Transverse colon (tissue), 4 donors: ENCODE data around the gene ATG12. TPM values are rescaled to one million over a fixed set of nuclear protein-coding genes. Genes with fewer than 3 reads are reported as not detected.

ENCODE experiments used
- DNase-seq: peaks from one replicate; pipeline ENCODE4 v3.0.0-alpha.2; 2019
- H3K27ac ChIP-seq, 4 donors: fragments of 200-600 bp; sonication (generic); 2 replicates each; pipeline ENCODE4 v1.5.1; 2016 to 2018; ENCODE audit warnings: inconsistent platforms in 4 of 4
- H3K27me3 ChIP-seq: fragments of 200-600 bp; sonication (generic); 2 replicates; pipeline ENCODE4 v1.5.1; 2017; ENCODE audit warnings: inconsistent platforms
- H3K36me3 ChIP-seq, 4 donors: fragments of 200-600 bp; sonication (generic); 2 replicates each; pipeline ENCODE4 v1.5.1; 2017 to 2019; ENCODE audit warnings: inconsistent platforms in 4 of 4
- H3K4me1 ChIP-seq, 4 donors: fragments of 200-600 bp; sonication (generic); 2 replicates each; pipeline ENCODE4 v1.5.1; 2017 to 2020; ENCODE audit warnings: inconsistent platforms in 4 of 4
- H3K4me3 ChIP-seq, 4 donors: fragments of 200-600 bp; sonication (generic); 1 replicate in 1 of 4; 2 replicates in 3 of 4; pipeline versions ENCODE4 v1.5.1 to v1.6.1; 2017 to 2019; ENCODE audit warnings: inconsistent platforms in 4 of 4
- H3K9me3 ChIP-seq, 2 donors: fragments of 200-600 bp; sonication (generic); 2 replicates each; pipeline ENCODE4 v1.5.1; 2017 to 2019; ENCODE audit warnings: inconsistent platforms in 2 of 2
- EP300 ChIP-seq: sonication (generic); formaldehyde crosslinking; IDR thresholded peaks from one replicate; pipeline ENCODE4 v1.6.1; 2017; ENCODE audit warnings: antibody characterized with exemption, low read depth
- POLR2A ChIP-seq: fragments of 450-650 bp; IDR thresholded peaks from one replicate; pipeline ENCODE4 v1.6.1; 2016; ENCODE audit warnings: antibody characterized with exemption, mild to moderate bottlenecking, moderate library complexity
- POLR2AphosphoS5 ChIP-seq, 3 donors: sonication (generic); formaldehyde crosslinking; IDR thresholded peaks; one replicate each; pipeline ENCODE4 v1.6.1; 2016; ENCODE audit warnings: antibody characterized with exemption in 3 of 3
- whole genome bisulfite sequencing, 2 donors: methylation state at CpG; one replicate each; pipeline ENCODE4 v1.1.5; 2018; ENCODE audit warnings: low coverage in 1 of 2; 5-methylcytosine and 5-hydroxymethylcytosine counted together
- in situ Hi-C, 4 donors: fragments of 200-750 bp; cut with MboI; loops; one replicate each; pipeline versions ENCODE4 v1.15.0 to v1.15.1; 2017; ENCODE audit warnings: low sequenced_read_pairs in 3 of 4, low pct_ligation_motif_present in 1 of 4, low pct_unique_long_range_greater_than_20kb in 1 of 4
- intact Hi-C: fragments of 100-400 bp; cut with DNase I; formaldehyde crosslinking; loops from one replicate; pipeline ENCODE4 v1.15.1; 2023; ENCODE audit warnings: low total_unique reads
- total RNA-seq, 4 donors: library from RNA; depleted of rRNA; stranded (reverse); fragments of >200 nt; gene quantifications; one replicate each; pipeline ENCODE4 v1.1.0, GENCODE V29; 2016
- TF ChIP-seq, protein P1 (sequence below), 5 experiments: fragments of 200-600 bp in 3 of 5; fragments of 450-650 bp in 2 of 5; sonication (generic) in 3 of 5; IDR thresholded peaks; 1 replicate in 2 of 5; 2 replicates in 3 of 5; pipeline ENCODE4 v1.5.1; 2016 to 2017; ENCODE audit warnings: antibody characterized with exemption in 5 of 5, inconsistent platforms in 3 of 5, mild to moderate bottlenecking in 2 of 5, moderate library complexity in 1 of 5

The ATG12 gene
- total RNA-seq, 4 donors from 2014 or later: 18.7 to 51.3 (median 31.4) TPM

DNA sequence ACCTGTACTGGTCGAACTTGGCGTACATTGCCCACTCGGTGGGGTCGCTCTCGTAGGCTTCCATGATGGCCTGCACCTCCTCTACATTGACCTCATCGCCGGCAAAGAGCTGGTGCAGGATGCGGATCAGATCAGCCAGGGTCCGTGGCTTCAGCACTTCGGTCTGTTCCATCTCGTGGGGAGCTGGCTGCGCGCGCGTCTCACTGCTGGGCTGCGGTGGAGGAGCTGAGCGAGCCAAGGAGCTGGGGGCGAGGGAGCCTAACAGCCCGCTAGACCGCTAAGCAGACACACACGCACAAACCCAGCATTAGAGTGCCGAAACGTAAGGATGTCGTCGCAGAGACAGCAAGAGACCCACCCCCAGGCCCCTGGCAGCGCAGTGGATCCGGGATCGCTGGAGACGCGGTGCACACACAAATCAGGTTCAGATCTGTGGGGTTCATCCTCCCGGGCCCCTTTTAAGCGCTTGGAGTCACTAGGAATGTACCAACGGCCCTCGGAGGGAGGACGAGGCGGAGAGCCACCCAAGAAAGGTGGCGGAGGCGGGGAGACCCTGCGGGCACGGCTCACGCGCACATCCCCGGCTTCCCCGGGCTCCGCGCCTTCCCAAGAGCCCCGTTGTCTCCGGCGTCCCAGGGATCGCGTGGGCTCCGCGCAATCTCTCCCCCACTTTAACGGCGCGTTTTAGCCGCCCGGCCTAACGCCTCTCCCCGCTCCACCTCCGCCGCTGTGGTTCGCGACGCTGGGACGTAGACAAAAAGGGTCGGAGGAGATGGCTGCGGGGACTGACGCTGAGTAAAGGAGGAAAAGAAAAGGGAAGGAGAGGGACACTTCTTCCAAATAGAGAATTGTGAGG, 24.9 kb downstream of the ATG12 start, which contains the start of gene CDO1:
TSS of gene CDO1 (minus strand) at position 434 of the 856 bp plus-strand sequence. CDS start at position 172, 262 bp downstream.
- TF ChIP-seq POLR2AphosphoS5 (IDR thresholded peaks at IDR 0.05): no peak
- TF ChIP-seq, protein P1, sequence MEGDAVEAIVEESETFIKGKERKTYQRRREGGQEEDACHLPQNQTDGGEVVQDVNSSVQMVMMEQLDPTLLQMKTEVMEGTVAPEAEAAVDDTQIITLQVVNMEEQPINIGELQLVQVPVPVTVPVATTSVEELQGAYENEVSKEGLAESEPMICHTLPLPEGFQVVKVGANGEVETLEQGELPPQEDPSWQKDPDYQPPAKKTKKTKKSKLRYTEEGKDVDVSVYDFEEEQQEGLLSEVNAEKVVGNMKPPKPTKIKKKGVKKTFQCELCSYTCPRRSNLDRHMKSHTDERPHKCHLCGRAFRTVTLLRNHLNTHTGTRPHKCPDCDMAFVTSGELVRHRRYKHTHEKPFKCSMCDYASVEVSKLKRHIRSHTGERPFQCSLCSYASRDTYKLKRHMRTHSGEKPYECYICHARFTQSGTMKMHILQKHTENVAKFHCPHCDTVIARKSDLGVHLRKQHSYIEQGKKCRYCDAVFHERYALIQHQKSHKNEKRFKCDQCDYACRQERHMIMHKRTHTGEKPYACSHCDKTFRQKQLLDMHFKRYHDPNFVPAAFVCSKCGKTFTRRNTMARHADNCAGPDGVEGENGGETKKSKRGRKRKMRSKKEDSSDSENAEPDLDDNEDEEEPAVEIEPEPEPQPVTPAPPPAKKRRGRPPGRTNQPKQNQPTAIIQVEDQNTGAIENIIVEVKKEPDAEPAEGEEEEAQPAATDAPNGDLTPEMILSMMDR (IDR thresholded peaks at IDR 0.05): no peak
- no peak for TF ChIP-seq POLR2A
- TF ChIP-seq EP300: no peak
- in situ Hi-C loops: no loop called here
- DNase-seq: peak; percentile 8
- intact Hi-C loops: no loop called here
- peaks cover 81% of the 10 kb centered on the region for H3K27me3 ChIP-seq
- no peaks in the 10 kb centered on the region for H3K36me3 ChIP-seq
- no peaks in the 10 kb centered on the region for H3K9me3 ChIP-seq
- peak within 1 kb of the TSS; percentile 16 to 41 (median 30) for H3K4me3 ChIP-seq
- H3K4me1 ChIP-seq: peaks cover 0 to 16% (median 7%) of the 10 kb centered on the region in 4 donors
- peak within 1 kb of the TSS in 3 of 4 donors; percentile 51 to 60 (median 54) for H3K27ac ChIP-seq
- 3 to 26% methylated on average over 7 to 62 of the region's 69 CpGs for WGBS, 2 donors

DNA sequence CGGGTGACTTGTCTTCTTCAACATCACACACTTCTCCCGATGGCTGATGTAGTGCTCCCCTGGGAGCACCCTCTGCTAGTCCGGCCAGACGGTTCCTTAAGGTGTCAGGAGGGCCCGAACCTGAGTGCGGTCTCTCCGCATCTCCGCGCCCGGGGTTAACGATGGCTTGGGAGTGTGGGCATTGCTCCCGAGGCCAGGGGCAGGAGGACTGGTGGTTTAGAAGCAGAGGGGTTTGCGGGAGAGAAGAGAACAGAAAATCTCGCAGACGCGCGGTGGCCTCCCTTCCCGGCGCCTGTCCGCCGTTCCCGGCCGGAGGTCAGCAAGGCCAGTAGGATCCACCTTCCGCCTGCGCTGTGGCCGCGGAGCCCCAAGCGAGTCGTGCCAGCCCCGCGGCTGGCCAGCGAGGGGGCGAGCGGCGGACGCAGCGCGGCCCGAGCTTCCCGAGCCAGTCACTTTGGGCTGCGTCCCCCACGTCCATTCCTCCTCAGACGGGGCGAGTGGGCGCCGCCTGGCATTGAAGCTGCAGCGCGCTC, 25.6 kb downstream of the ATG12 start:
- intact Hi-C loops: no loop called here
- WGBS, 2 donors: 6% methylated on average over 36 of the region's 48 CpGs; no CpG with 5 or more reads in 1 of the 2 donors
- no peaks in the 10 kb centered on the region for H3K36me3 ChIP-seq
- H3K9me3 ChIP-seq: no peaks in the 10 kb centered on the region
- H3K27ac ChIP-seq: peak overlapping the region in 3 of 4 donors; percentile 51 to 60 (median 54)
- peaks cover 0 to 16% (median 7%) of the 10 kb centered on the region in 4 donors for H3K4me1 ChIP-seq
- H3K4me3 ChIP-seq: peak overlapping the region; percentile 16 to 41 (median 30)
- peaks cover 84% of the 10 kb centered on the region for H3K27me3 ChIP-seq
- in situ Hi-C loops: no loop called here
- TF ChIP-seq, protein P1 (IDR thresholded peaks at IDR 0.05): no peak
- TF ChIP-seq EP300 (no peak), POLR2AphosphoS5 (IDR thresholded peaks at IDR 0.05) (no peak), POLR2A (no peak)
- DNase-seq: no peak

DNA sequence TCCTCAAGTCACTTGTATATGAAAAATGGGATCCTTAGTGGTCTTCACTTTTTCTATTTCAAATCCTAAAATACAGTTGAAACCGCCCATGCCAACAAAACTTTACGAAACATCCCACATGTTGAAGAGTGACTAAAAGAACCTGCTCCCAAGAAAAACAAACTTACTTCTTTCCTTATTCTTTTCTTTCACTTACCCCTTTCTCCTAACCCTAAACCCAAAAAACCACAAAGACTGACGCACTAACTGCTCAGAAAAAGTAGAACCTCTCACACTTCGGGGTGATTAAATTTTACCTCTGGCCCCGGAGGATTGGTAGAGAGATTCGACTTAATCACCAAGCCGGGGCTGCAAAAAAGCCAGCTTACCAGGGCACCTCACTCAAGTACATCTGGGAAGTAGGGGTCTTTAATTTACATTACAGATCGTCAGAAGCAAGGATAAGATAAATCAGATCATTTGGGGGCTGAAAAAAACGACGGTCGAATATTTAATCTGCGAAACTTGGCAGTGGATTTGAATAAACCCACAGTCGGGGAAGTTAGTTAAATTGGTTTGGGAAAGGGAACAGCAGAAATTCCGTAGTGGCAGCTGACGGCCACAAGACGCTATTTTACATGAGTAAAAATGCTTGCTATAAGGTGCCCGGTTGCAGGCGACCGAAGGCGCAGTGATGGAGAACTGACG, 26.2 kb downstream of the ATG12 start:
- Histone ChIP-seq H3K4me3 (peak overlapping the region in 3 of 4 donors; percentile 28 to 41 (median 31)), H3K9me3 (no peaks in the 10 kb centered on the region), H3K27me3 (peaks cover 85% of the 10 kb centered on the region), H3K27ac (no peak overlapping the region), H3K4me1 (peaks cover 0 to 16% (median 7%) of the 10 kb centered on the region in 4 donors), H3K36me3 (no peaks in the 10 kb centered on the region)
- intact Hi-C loops (no loop called here), in situ Hi-C loops (no loop called here)
- 47 to 49% methylated on average over 12 to 21 of the region's 21 CpGs for WGBS, 2 donors
- TF ChIP-seq POLR2AphosphoS5 (IDR thresholded peaks at IDR 0.05) (no peak), POLR2A (no peak), EP300 (no peak)
- TF ChIP-seq, protein P1 (IDR thresholded peaks at IDR 0.05): no peak
- no peak for DNase-seq

DNA sequence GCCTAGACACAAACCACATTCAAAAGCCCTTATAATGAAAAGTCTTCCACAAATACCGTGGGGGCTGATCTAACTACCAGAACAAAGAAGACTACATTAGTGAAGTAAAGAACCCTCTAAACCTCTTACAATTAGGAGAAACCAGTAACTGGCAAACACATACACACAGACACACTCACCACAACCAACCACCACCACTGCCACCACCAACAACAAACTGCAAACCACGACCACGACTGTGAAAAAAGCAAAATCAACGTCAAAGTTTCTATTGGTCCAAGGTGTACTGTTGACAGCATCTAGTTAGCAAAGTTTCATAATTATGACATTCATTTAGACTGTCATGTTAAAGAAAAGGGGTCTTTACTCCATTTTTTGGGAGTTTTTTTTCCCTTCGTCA, 27.6 kb downstream of the ATG12 start:
- no peak for DNase-seq
- Histone ChIP-seq H3K27me3 (peaks cover 73% of the 10 kb centered on the region), H3K4me3 (no peak overlapping the region), H3K4me1 (peaks cover 0 to 16% (median 7%) of the 10 kb centered on the region in 4 donors), H3K27ac (no peak overlapping the region), H3K36me3 (no peaks in the 10 kb centered on the region), H3K9me3 (no peaks in the 10 kb centered on the region)
- in situ Hi-C loops: no loop called here
- intact Hi-C loops: no loop called here
- TF ChIP-seq EP300: no peak
- TF ChIP-seq POLR2A: no peak
- no peak for TF ChIP-seq POLR2AphosphoS5 (IDR thresholded peaks at IDR 0.05)
- TF ChIP-seq, protein P1 (IDR thresholded peaks at IDR 0.05): no peak
- 78 to 81% methylated on average over 5 of the region's 5 CpGs for WGBS, 2 donors
